ENCODE results near the gene ADK.

- no peak for TF ChIP-seq CTCF (IDR thresholded peaks at IDR 0.05; ENCODE audit: low read depth, low read length)
- no peak for TF ChIP-seq EZH2phosphoT487 (IDR thresholded peaks at IDR 0.05; ENCODE audit: low read depth)
Measured at GRCh38 chr10:74587109-74587854, 436.3 kb downstream of the ADK start.

Data from OCI-LY3 (cell line).